Suprapubic skin (tissue), 4 donors: ENCODE measurements around the gene TRIM2.

Experiments
- CTCF ChIP-seq, 2 donors: fragments of 200-600 bp in 1 of 2; fragments of 450-650 bp in 1 of 2; sonication (generic) in 1 of 2; IDR thresholded peaks; one replicate each; pipeline ENCODE4 v1.5.1; 2016 to 2019; ENCODE audit warnings: antibody characterized with exemption in 2 of 2, mild to moderate bottlenecking in 1 of 2, moderate library complexity in 1 of 2
- POLR2A ChIP-seq, 2 donors: fragments of 450-650 bp; IDR thresholded peaks; one replicate each; pipeline ENCODE4 v1.6.1; 2017; ENCODE audit warnings: antibody characterized with exemption in 2 of 2, mild to moderate bottlenecking in 2 of 2, moderate library complexity in 2 of 2
- POLR2AphosphoS5 ChIP-seq, 3 donors: sonication (generic); formaldehyde crosslinking; IDR thresholded peaks; one replicate each; pipeline ENCODE4 v1.6.1; 2017; ENCODE audit warnings: antibody characterized with exemption in 3 of 3

DNA sequence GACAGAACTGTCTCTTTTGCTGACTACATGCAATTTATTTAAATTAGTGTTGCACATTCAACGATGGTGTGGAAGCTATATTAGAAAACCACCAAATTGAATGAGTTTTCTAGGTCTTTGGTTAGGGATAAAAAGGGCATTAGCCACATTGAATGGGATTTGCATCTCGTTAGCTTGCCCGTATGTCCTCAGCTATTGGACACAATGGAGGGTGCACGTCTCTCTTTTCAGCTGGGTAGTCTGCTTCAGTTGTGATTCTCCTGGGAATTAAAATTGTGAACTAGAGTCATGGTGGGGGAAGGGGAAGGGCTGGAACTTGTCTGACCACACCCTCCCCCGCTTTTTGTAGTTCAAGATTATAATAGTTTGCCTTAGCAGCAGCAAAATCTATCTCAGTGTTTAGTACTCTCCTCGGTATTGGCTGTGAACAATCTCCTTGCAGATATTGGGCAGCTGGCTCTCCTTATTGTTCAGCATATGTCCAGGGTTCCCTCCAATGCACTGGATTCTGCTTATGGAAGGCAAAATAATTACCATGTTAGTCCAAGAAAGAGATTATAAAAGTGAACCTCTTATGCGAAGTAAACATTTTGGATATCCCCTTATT, 23.3 kb downstream of the TRIM2 start:
- TF ChIP-seq CTCF (IDR thresholded peaks at IDR 0.05): no peak
- TF ChIP-seq POLR2AphosphoS5 (IDR thresholded peaks at IDR 0.05): no peak
- TF ChIP-seq POLR2A (IDR thresholded peaks at IDR 0.05): no peak
